Measurements from ENCODE around the gene CLOCK. TPM values are rescaled to one million over a fixed set of nuclear protein-coding genes. Genes with fewer than 3 reads are reported as not detected.

The CLOCK gene
- total RNA-seq, 1 donor from 2014 or later = 36.2 TPM

Other genes starting within 250 kb of the CLOCK start
- 9.5 TPM for gene SRD5A3, start 200.7 kb downstream of the CLOCK start, total RNA-seq
- 38.3 TPM for gene TMEM165, start 151.0 kb downstream of the CLOCK start, total RNA-seq
- gene PDCL2, start 45.3 kb upstream of the CLOCK start, total RNA-seq = not detected
- gene NMU, start 89.4 kb upstream of the CLOCK start, total RNA-seq = not detected